NK-92 (cell line): ENCODE measurements around the gene DAPP1.

ENCODE experiments used
- DNase-seq: peaks from one replicate; lab custom pipeline; 2025; ENCODE audit not compliant: unreplicated experiment; lab: John Stamatoyannopoulos, UW

DAPP1 gene

GRCh38 chr4:99894161-99894997 is 77.8 kb downstream of the DAPP1 start, which contains the start of gene LAMTOR3:
TSS of gene LAMTOR3 (minus strand) at chr4:99894427. CDS start at chr4:99893963, 464 bp downstream.
- DNase-seq, result peak; percentile 55

DNA sequence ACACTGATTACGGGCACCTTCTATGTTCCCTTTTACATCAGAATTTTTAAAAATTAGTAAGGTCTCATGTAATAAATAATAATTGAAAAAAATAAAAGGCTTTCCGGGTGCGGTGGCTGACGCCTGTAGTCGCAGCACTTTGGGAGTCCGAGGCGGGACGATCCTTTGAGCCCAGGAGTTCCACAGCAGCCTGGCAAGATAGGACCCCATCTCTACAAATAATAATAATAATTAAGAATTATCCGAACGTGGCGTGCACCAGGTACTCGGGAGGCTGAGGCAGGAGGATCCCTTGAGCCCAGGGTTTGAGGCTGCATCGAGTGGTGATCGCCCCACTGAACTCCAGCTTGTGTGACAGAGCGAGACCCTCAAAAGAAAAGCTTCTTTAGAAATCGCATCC is 78.4 kb downstream of the DAPP1 start:
- DNase-seq, result no peak

DNA sequence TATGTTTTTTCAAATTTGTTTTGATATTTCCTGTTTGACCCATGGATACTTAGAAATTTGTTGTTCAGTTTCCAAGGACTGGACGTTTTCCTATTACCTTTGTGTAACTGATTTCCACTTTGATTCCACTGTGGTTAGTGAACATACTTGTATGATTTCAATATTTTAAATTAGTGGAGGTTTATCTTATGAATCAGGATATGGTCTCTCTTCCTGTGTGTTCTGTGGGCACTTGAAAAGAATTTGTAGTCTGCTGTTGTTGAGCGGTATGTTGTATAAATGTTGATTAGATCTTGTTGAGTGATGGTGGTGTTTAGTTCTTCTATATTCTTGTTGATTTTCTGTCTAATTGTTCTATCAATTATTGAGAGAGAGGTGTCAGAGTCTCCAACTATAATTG is 98.8 kb downstream of the DAPP1 start:
- no peak for DNase-seq

GRCh38 chr4:99917575-99917974 is 100.9 kb downstream of the DAPP1 start:
- DNase-seq, result no peak

- no peak for DNase-seq
Observed at GRCh38 chr4:99918656-99919055, 102.0 kb downstream of the DAPP1 start.
